ENCODE results near the gene SYNE1.

Gene SYNE1

DNA sequence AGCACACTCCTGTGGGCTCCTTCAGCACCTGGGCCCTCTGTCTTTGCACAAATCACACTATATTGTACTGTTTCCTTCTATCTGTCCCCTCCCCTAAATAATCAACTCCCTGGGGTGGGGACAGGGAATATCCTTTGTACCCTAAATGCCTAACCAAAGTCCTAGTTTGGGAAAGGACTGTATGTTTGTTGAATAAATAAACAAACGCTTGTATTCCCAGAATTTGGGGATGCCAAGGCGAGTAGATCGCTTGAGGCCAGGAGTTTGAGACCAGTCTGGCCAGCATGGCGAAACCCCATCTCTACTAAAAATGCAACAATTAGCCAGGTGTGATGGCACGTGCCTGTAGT lies 322.7 kb downstream of the SYNE1 start:
- DNase-seq (ENCODE audit: low spot score) = no peak

- DNase-seq (ENCODE audit: low spot score) = no peak
Measured at GRCh38 chr6:152313542-152314482, 323.4 kb downstream of the SYNE1 start.

DNA sequence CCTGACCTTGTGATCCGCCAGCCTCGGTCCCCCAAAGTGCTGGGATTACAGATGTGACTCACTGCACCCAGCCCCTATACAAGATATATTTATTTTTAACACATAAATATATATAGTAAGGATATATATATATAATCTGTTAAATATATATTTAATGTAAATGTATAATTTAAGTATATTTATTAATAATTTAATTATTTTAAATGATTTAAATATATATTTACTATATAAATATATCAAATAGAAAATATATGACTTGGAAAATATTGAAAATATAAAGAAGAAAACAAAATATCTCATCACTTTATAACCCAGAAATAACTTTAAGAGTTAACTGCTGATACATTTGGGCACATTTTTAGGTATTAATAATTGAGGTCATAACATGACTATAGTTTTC lies 324.7 kb downstream of the SYNE1 start:
- DNase-seq (ENCODE audit: low spot score) = no peak

- DNase-seq (ENCODE audit: low spot score) = no peak
Measured at GRCh38 chr6:152310371-152310954, 326.7 kb downstream of the SYNE1 start.

DNA sequence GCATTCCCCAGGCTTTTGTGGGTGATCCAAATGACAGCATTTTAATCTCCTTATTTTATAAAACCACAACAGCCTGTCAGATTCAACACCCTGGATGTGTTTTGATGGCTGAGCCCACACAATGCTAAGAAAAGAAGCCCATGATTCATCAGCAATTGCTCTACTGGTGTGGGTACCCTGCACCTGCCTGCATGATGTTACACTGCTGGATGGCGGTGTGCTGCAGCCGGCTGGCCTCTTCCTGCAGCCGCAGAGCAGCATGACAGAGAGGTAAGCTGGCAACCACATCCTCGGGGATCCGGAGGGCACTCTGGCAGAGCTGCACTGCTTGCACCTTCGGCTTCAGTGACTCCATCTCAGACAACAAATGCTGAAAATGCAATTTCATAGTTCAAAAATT lies 327.5 kb downstream of the SYNE1 start:
- no peak for DNase-seq (ENCODE audit: low spot score)

DNA sequence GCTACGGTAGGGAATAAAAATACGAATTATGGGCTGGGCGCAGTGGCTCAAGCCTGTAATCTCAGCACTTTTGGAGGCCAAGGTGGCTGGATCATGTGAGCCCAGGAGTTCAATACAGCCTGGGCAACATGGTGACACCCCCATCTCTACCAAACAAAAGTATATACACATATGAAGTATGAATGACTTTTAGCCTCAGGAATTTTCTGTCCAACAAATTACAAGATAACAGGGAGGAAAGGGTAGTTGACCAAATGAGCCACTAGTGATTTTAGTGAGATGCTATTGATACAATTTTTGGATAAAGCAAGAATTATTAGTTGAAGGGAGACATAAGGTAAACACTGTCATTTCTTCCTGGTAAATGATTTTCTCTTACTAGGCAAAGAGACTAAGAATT lies 328.2 kb downstream of the SYNE1 start:
- no peak for DNase-seq (ENCODE audit: low spot score)

GRCh38 chr6:152308306-152308705 lies 328.9 kb downstream of the SYNE1 start:
- DNase-seq (ENCODE audit: low spot score) = no peak

DNA sequence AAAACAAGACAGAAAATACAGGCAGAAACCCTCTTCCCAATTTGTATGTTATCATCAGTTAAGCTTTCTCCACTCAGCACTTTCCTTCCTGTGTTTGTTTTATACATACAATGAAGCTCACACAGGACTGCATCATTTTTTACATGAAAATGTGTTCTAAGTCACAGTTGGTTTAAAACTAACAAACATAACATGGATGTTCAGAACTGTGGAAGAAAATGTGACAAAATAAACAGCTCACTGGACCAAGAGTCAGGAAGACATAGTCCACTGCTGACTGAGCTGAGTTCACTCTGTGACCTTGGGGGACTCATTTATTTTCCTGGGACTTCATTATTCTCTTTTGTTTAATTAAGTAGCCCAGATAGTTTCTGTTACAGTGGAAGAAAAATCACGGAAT lies 331.5 kb downstream of the SYNE1 start:
- no peak for DNase-seq (ENCODE audit: low spot score)

GRCh38 chr6:152301765-152302568 lies 335.2 kb downstream of the SYNE1 start:
- peak; percentile 77 for DNase-seq (ENCODE audit: low spot score)

DNA sequence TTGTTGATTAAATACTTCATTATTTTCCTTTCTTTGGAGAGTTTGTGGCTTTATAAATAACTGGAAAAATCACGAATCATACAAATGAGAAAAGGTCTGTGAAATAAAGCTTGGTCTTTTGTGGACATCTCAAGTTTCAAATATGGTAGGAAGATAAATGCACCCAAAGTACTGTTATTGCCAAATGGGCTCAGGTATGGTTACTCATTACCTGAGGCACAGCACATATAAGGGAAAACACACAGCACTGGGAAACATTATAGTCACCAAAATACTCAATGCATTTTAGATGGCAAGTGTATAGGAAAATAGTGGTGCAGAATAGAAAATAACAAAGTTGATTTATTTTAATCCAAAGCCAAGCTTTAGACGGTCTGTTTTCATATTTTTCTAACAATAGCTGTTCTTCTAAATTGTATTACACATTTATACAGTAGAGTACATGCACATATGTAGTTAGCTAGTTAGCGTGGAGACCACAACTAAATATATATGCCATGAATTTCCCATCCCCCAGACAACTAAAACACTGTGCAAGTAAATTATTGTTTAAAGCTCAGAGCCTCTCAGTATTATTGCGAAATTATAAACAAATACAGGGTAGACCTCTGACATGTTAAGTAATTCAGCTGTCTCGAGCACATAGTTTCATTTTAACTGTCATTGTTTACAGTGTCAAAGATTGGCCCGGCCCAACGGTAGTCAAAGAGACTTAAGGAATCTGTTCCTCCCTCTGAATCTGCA lies 336.0 kb downstream of the SYNE1 start:
- no peak for DNase-seq (ENCODE audit: low spot score)

- no peak for DNase-seq (ENCODE audit: low spot score)
Measured at GRCh38 chr6:152300517-152300916, 336.6 kb downstream of the SYNE1 start.

- DNase-seq (ENCODE audit: low spot score) = no peak
Measured at GRCh38 chr6:152298848-152299735, 338.1 kb downstream of the SYNE1 start.

- no peak for DNase-seq (ENCODE audit: low spot score)
Measured at GRCh38 chr6:152298055-152298647, 339.0 kb downstream of the SYNE1 start.

DNA sequence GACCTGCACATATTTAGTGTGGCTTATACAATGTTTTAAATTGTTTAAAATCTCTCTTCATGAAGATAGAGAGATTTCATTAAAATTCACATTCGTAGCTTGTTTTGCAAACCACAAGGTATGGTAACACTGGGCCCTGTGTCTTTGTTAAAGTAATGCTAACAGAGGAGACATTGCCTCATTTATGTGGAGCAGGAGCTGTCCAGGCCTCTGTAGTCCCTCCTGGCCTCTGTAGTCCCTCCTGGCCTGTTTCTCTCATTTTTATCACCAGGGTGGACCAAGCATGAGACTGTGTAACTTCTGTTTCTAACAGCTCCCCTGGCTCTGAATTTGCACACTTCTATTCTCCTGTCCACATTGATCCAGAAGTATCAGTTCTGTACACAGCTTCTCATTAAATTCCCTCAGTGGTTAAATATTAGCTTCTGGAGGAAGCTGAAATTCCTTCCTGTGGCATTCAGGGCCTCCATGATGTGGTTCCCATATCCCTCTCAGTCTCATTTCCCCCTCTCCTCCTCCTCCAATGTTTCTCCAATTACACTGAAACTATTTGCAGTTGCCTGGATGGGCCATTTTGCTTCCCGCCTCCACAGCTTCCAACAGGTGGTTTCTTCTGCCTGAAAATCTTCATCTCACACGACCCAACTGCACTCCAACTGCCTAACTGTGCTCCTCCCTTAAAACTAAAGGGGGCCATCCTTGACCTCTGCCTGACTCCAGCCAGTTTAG lies 340.4 kb downstream of the SYNE1 start:
- DNase-seq (ENCODE audit: low spot score) = no peak

DNA sequence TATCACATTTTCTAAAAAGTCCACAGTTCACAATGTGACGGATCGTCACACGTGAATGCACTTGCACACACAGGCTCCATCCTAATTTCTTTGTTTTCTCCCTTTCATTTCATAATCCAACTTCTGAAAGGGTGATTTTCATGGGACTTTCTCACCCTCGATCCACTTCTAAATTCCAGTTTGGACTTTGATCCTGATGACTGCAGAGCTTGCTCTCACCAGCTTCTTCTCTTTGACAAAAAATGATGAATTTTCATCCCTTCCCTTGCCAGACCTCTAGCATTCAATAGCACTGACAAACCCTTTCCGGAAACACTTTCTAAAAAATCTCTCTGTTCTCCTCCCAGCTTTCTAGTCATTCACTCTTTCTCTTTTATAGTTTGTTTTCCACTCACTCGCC lies 341.2 kb downstream of the SYNE1 start:
- DNase-seq (ENCODE audit: low spot score) = no peak

DNA sequence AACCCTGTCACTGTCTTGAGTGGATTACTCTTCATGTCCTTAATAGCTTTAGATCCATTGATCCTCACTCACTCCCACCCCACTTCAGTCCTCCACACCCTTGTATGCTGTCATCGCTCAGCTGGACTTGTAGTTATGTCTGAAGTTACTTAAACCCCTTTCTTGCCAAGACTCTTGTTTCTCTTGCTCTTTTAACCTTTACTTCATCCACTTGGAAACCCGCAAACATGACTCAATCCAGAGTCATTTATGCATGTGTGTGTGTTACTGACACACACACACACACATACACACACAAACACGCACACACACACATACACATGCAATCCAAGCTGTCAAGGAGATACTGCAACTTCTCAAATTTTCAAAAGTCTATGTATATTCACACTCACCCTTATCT lies 341.8 kb downstream of the SYNE1 start:
- no peak for DNase-seq (ENCODE audit: low spot score)

DNA sequence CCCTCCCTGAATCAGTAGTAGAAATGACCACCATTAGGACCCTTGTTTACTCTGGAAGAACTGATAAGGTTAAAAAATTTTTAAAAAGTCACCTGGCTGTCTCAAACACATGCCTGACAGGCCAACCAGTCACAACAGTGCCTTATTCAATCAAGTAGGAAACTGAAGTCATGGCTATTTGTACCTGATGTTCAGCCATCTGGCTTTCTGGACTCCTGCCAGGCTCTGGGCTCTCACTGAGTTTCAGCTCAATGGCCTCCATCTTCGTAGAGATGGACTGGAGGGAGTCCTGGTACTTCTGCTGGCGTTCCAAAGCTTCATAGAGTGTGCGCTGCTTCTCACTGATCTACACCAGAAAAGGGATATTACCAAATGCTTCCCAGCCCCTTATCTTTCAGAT lies 343.8 kb downstream of the SYNE1 start:
- no peak for DNase-seq (ENCODE audit: low spot score)

DNA sequence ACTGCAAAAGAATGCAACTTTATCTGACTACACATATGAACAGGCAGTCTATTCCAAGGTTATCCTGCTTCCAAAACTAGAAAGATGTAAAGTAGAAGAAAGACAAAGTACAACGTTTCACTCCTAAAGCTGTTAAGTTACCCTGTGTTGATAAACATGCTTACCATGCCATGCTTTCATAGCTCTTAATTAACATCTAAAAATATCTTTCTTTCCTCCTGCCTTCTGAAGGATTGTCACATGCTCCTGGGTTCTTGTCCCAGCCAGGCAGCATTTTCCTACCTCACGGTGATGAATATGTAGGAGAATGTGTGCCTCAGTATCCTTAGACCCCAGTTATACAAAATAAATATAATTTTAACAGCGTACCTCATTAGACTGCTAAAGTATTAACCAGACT lies 344.6 kb downstream of the SYNE1 start:
- no peak for DNase-seq (ENCODE audit: low spot score)

DNA sequence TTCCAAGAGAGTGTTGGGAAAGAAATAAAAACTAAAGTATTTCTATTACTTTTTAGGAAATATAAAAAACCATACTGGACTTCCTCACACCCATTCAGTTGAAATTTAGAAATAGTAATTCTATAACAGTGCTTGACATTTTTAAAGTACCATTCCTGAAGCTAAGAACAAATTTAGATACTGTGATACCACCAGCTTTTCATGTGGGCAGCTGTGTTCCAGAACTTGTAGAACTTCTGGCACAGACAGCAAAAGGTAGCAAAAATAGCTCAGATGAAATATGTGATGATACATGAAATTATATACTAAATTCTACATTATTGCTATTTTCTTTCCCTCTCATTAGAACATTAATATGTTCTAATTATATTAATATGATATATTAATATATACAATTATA lies 346.5 kb downstream of the SYNE1 start:
- DNase-seq (ENCODE audit: low spot score) = no peak

GRCh38 chr6:152277826-152278329 lies 359.3 kb downstream of the SYNE1 start:
- no peak for DNase-seq (ENCODE audit: low spot score)
